T-helper 1 cell (primary cell): ENCODE data around the gene THEM4.
A peak's percentile ranks its signal among the peaks of the same experiment; 100 is the strongest.

Experiments used
- DNase-seq, 5 donors: peaks; one replicate each; pipeline ENCODE4 v3.0.0-alpha.2; 2012 to 2020

Gene THEM4

GRCh38 chr1:151834239-151834638 lies 75.1 kb downstream of the THEM4 start:
- DNase-seq: no peak

GRCh38 chr1:151833172-151833900 lies 76.0 kb downstream of the THEM4 start:
- no peak for DNase-seq

- DNase-seq: no peak
These were observed 76.9 kb downstream of the THEM4 start for GRCh38 chr1:151832318-151832980.

- no peak for DNase-seq
These were observed 77.7 kb downstream of the THEM4 start, which contains the start of gene RORC for GRCh38 chr1:151831605-151832004. TSS of gene RORC (minus strand) at chr1:151831802. CDS start at chr1:151831764, 38 bp downstream.

- no peak for DNase-seq
These were observed 78.1 kb downstream of the THEM4 start for GRCh38 chr1:151831256-151831591.

GRCh38 chr1:151830055-151830454 lies 79.3 kb downstream of the THEM4 start:
- no peak for DNase-seq

GRCh38 chr1:151829352-151830046 lies 79.8 kb downstream of the THEM4 start:
- peak in 1 of 5 donors; percentile 81 for DNase-seq

GRCh38 chr1:151828921-151829320 lies 80.4 kb downstream of the THEM4 start:
- no peak for DNase-seq

- DNase-seq: no peak
These were observed 81.5 kb downstream of the THEM4 start for GRCh38 chr1:151827853-151828252.

- DNase-seq: no peak
These were observed 83.3 kb downstream of the THEM4 start for GRCh38 chr1:151825751-151826660.

- no peak for DNase-seq
These were observed 84.1 kb downstream of the THEM4 start for GRCh38 chr1:151825204-151825603.
